Prostate gland (tissue), 2 donors: ENCODE results near the gene SULT1A1. TPM values are rescaled to one million over a fixed set of nuclear protein-coding genes. Genes with fewer than 3 reads are reported as not detected.
"Not testable (repeated sequence)": the region's sequence is repeated elsewhere in the genome, so short reads cannot be mapped to it uniquely, and the experiment has no call there.

ENCODE experiments used
- DNase-seq: peaks from one replicate; pipeline ENCODE4 v3.0.0-alpha.2; 2019; ENCODE audit warnings: low spot score
- H3K27ac ChIP-seq, 2 donors: fragments of 200-600 bp; sonication (generic); 2 replicates each; pipeline ENCODE4 v1.5.1; 2017 to 2019
- H3K27me3 ChIP-seq: fragments of 200-600 bp; sonication (generic); replicated peaks from 2 replicates; pipeline ENCODE4 v1.5.1; 2019; ENCODE audit not compliant: insufficient read depth
- H3K36me3 ChIP-seq, 2 donors: fragments of 200-600 bp; sonication (generic); 1 replicate in 1 of 2; 2 replicates in 1 of 2; pipeline versions ENCODE4 v1.5.1 to v1.8.1; 2017 to 2019
- H3K4me1 ChIP-seq: fragments of 200-600 bp; sonication (generic); replicated peaks from 2 replicates; pipeline ENCODE4 v1.5.1; 2019
- H3K4me3 ChIP-seq, 2 donors: fragments of 200-600 bp; sonication (generic); 2 replicates each; pipeline ENCODE4 v1.5.1; 2017 to 2019
- H3K9me3 ChIP-seq: fragments of 200-600 bp; sonication (generic); 2 replicates; pipeline ENCODE4 v1.5.1; 2017
- CTCF ChIP-seq, 4 experiments: fragments of 200-600 bp in 2 of 4; fragments of 450-650 bp in 2 of 4; sonication (generic) in 2 of 4; IDR thresholded peaks; 1 replicate in 3 of 4; 2 replicates in 1 of 4; pipeline ENCODE4 v1.5.1; 2016 to 2019; ENCODE audit warnings: antibody characterized with exemption in 4 of 4, mild to moderate bottlenecking in 2 of 4, moderate library complexity in 2 of 4
- POLR2A ChIP-seq: fragments of 450-650 bp; IDR thresholded peaks from one replicate; pipeline ENCODE4 v1.6.1; 2016; ENCODE audit warnings: antibody characterized with exemption, mild to moderate bottlenecking
- POLR2AphosphoS5 ChIP-seq: sonication (generic); formaldehyde crosslinking; IDR thresholded peaks from one replicate; pipeline ENCODE4 v1.6.1; 2017; ENCODE audit warnings: antibody characterized with exemption
- WGBS: methylation state at CpG from one replicate; pipeline ENCODE4 v1.1.5; 2018; 5-methylcytosine and 5-hydroxymethylcytosine counted together
- intact Hi-C: fragments of 100-400 bp; cut with DNase I; formaldehyde crosslinking; loops from one replicate; pipeline ENCODE4 v1.14.2; 2022
- total RNA-seq, 2 donors: library from RNA; depleted of rRNA; stranded (reverse); fragments of >200 nt; gene quantifications; one replicate each; pipeline ENCODE4 v1.1.0, GENCODE V29; 2016

Gene SULT1A1
- total RNA-seq, 2 donors from 2014 or later, result 17.6 to 21.5 TPM

GRCh38 chr16:28572696-28573510 is 36.9 kb downstream of the SULT1A1 start:
- no peak for DNase-seq
- 37% methylated on average over 15 of the region's 15 CpGs for WGBS
- Histone ChIP-seq H3K36me3 (no peaks in the 10 kb centered on the region), H3K4me3 (no peak overlapping the region), H3K27ac (no peak overlapping the region), H3K27me3 (no peaks in the 10 kb centered on the region), H3K9me3 (no peaks in the 10 kb centered on the region), H3K4me1 (no peaks in the 10 kb centered on the region)
- intact Hi-C loops, result no loop called here
- TF ChIP-seq CTCF (IDR thresholded peaks at IDR 0.05) (no peak), POLR2A (no peak)

DNA sequence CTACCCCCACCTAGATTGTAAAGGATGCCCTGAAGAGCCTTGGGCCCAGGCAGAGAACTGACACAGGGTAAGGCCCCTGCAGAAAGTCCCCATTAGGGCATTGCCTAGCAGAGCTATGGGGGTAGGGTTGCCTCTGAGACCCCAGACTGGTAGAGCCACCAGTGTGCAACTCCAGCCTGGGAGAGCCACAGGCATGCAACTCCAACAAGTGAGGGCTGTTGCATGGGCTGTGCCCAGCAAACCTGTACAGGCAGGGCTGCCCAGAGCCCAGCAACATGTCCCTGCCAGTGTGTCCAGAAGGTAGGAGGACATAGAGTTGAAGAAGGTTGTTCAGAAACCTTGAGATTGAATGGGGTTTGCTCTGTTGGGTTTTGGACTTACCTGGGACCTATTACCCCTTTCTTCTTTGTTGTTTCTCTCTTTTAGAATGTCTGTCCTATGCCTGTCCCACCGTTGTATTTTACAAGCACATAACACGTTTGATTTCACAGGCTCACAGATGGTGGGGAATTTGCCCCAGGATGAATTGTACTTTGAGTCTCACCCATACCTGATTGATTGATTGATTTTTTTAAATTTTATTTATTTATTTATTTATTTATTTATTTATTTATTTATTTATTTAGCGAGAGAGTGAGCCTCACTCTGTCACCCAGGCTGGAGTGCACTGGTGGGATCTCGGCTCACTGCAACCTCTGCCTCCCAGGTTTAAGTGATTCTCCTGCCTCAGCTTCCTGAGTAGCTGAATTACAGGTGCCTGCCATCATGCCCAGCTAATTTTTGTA is 39.7 kb downstream of the SULT1A1 start:
- WGBS, result 93% methylated on average over 4 of the region's 4 CpGs
- Histone ChIP-seq H3K4me3 (no peak overlapping the region), H3K27me3 (no peaks in the 10 kb centered on the region), H3K36me3 (no peaks in the 10 kb centered on the region), H3K27ac (no peak overlapping the region), H3K9me3 (no peaks in the 10 kb centered on the region), H3K4me1 (no peaks in the 10 kb centered on the region)
- TF ChIP-seq POLR2A, result no peak
- TF ChIP-seq CTCF (IDR thresholded peaks at IDR 0.05), result no peak
- no peak for TF ChIP-seq POLR2AphosphoS5
- intact Hi-C loops, result no loop called here
- DNase-seq, result no peak

DNA sequence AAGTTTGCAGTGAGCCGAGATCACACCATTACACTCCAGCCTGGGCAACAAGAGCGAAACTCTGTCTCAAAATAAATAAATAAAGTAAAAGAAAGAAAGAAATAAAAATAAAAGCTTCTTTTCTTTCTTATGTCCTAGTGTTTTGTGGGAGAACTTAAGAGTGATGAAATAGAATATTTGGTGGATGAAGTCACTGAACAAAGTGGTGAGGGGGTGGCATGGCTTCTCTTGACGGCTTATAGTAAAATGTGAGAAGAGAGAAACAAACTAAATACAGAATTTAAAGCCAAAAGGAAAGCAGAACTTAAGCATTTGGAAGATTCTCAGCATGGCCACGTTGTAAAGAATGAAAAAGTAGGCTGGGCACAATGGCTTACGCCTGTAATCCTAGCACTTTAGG is 40.8 kb downstream of the SULT1A1 start:
- intact Hi-C loops, result no loop called here
- Histone ChIP-seq H3K4me3 (no peak overlapping the region), H3K36me3 (no peaks in the 10 kb centered on the region), H3K4me1 (no peaks in the 10 kb centered on the region), H3K27ac (no peak overlapping the region), H3K9me3 (no peaks in the 10 kb centered on the region), H3K27me3 (no peaks in the 10 kb centered on the region)
- 81% methylated on average over 5 of the region's 5 CpGs for WGBS
- no peak for DNase-seq
- TF ChIP-seq POLR2A, result no peak

- no peaks in the 10 kb centered on the region for H3K9me3 ChIP-seq
- no peaks in the 10 kb centered on the region for H3K27me3 ChIP-seq
- H3K4me3 ChIP-seq, result no peak overlapping the region
- H3K36me3 ChIP-seq, result no peaks in the 10 kb centered on the region
- intact Hi-C loops, result no loop called here
- no peaks in the 10 kb centered on the region for H3K4me1 ChIP-seq
- DNase-seq, result no peak
- WGBS, result 99% methylated on average over 2 of the region's 2 CpGs
- no peak for TF ChIP-seq POLR2A
- TF ChIP-seq POLR2AphosphoS5, result no peak
- TF ChIP-seq CTCF (IDR thresholded peaks at IDR 0.05), result no peak
- no peak overlapping the region for H3K27ac ChIP-seq
These were observed 42.6 kb downstream of the SULT1A1 start for GRCh38 chr16:28567292-28567691.

DNA sequence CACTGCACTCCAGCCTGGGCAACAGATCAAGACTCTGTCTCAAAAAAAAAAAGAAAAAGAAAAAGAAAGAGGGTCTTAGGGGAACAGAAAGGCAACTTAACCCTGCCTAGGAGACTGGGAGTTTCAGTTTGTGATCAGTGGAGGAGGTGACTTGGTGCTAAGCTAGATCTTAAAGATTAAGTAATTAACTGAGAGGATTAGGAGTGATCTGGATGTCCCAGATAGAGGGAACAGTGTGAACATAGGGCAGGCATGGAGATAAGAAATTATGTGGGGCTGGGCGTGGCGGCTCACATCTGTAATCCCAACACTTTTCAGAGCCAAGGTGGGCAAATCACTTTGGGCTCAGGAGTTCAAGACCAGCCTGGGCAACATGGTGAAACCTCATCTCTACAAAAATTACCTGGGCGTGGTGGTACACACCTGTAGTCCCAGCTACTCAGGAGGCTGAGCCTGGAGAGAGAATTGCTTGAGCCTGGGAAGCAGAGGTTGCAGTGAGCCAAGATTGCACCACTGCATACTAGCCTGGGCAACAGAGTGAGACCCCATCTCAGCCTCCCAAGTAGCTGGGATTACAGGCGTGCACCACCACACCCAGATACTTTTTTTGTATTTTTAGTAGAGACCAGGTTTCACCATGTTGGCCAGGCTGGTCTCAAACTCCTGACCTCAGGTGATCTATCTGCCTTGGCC is 43.5 kb downstream of the SULT1A1 start:
- WGBS, result 98% methylated on average over 4 of the region's 4 CpGs
- H3K27me3 ChIP-seq, H3K36me3 ChIP-seq, H3K9me3 ChIP-seq, H3K4me1 ChIP-seq, H3K4me3 ChIP-seq, DNase-seq, H3K27ac ChIP-seq, intact Hi-C loops: not testable (repeated sequence)
